Fibroblast of peridontal ligament (primary cell): Measurements from ENCODE around the gene SUPT20HL2.
"Not testable (repeated sequence)": the region's sequence is repeated elsewhere in the genome, so short reads cannot be mapped to it uniquely, and the experiment has no call there.

Experiments used
- DNase-seq: peaks from one replicate; pipeline ENCODE4 v3.0.0-alpha.2; 2010; ENCODE audit errors: extremely low read depth

Gene SUPT20HL2

DNA sequence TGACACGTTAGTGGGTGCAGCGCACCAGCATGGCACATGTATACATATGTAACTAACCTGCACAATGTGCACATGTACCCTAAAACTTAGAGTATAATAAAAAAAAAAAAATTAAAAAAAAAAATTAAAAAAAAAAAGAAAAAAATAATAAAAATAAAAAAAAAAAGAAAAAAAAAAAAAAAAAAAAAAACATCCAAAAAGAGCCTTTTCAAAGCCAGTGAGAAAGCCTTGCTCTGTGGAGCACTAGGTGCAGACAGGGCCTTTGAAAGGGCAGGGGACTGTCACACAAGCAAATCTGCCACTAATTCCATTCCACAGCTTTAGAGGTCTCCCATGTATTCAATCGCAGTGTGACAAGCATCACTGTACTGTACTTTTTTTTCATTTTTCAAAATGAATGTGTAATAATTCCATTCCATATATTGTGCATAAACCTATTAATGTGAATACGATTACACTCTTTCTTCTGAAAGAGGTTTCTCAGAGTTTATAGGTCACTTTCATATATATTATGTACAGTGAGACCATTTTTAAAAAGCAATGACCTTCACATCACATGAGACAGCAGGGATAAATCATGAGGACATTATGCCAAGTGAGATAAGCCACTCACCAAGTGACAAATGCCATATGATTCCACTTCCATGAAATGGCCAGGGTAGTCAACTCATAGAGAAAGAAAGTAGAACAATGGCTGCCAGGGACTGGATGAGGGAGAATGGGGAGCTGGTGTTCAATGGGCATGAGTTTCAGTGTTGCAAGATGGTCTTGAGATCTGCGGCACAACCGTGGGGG lies 4.1 kb downstream of the SUPT20HL2 start:
- not testable (repeated sequence) for DNase-seq

DNA sequence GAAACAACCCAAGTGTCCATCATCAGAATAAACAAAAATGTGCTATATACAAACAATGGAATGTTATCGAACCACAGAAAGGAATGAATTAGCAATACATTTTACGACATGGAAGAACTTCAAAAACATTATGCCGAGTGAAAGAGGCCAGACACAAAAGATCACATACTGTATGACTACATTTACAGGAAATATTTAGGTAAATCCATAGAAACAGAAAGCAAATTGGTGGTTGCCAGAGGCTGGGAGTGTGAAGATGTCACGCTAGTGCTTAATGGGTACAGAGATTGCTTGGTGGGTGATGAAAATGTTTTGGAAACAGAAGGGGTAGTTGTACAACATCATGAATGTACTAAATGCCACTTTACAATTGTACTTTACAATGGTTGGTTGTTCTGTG lies 5.1 kb downstream of the SUPT20HL2 start:
- not testable (repeated sequence) for DNase-seq

DNA sequence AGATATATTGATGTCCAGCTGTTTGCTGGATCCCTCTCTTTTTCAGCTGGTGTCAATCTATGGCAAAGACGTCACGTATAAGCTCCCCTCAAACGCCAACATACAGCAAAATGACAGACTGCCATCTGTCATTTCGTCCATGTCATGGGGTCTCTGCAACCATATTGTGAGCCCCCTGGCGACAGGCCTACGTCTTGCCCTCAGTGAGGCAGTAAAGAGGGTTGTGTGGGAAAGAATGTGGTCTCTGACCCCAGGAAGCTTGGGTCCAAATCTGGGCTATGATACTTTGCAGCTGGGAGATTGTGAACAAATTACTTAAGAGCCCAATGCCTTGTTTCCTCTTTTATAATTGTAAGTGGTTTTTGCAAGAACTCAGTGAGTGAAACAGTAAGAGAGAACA lies 7.4 kb downstream of the SUPT20HL2 start:
- DNase-seq, result no peak

DNA sequence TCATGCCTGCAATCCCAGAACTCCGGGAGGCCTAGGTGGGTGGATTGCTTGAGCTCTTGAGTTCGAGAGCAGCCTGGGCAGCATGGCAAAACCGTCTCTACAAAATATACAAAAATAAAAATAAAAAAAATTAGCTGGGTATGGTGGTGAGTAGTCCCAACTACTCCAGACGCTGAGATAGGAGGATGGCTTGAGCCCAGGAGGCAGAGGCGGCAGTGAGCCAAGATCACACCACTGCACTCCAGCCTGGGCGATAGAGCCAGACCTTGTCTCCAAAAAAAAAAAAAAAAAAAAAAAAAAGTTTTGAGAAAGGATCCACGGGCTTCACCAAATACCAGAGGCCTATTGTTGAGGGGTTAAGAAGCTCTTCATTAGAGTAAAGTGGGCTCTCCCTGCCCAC lies 8.0 kb downstream of the SUPT20HL2 start:
- no peak for DNase-seq

DNA sequence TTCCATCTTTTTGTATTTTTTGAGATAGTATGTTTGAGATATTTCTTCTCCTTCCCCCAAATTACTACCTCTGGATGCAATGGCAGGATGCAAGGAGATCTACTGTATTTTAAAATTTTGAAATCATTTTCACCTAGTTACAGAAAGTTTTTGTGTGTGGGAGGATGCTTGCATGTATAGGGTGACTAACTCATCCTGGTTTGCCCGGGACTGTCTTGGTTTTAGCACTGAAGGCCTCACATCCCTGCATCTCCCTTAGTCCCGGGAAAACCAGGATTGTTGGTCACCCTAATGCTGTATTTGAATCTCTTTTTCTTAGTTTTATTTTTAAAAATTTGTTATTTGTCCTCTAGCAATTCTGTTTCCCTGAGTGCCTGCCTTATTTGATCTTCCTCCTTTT lies 12.1 kb downstream of the SUPT20HL2 start:
- DNase-seq, result no peak

DNA sequence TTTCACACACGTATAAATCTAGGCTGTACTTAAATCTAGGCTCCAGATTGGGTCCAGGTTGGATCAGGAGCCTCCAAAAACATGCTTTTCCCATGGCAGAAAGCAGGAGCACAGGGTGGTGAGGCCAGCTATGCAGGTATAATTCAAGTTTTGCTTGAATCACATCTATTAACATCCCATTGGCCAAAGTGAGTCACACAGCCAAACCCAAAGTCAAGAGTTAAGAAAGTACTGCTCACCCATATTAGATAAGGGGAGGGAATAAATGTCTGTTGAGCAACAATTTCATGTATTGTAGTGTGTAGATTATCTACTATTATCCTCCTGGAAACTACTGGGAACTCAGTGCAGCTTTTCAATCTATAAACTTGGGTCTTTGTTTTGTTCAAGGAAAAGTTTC lies 12.8 kb downstream of the SUPT20HL2 start:
- no peak for DNase-seq

DNA sequence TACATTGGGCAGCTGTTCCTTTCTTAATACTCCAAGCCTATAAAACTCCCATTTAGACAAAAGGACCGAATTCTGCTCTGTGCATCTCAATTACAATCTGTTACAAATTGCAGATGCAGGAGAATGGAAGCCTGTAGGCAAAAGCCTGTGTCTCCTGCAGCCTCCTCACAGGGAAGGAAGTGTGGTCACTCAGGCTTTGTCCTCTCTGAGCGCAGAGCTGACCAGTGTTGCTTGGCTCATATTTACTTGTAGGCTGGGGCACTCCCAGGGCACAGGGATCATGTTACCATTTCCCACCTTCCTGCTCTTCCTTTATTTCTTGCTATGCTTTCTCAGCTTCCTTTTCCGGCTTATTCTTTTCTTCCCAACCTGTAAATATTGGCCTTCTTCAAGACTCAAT lies 15.7 kb downstream of the SUPT20HL2 start:
- peak; percentile 2 for DNase-seq

DNA sequence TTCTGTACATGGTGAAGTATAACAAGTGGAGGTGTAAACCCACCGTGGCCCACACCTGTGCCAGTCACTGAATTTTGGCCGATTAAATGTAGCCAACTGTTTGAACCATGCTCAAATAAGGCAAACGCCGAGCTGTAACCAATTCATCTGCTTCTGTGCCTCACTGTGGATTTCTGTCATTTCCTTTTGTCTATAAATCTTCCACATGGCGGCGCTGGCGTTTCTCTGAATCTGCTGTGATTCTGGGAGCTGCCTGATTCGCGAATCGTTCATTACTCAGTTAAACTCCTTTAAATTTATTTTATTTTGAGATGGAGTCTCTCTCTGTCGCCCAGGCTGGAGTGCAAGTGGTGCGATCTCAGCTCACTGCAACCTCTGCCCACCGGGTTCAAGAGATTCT lies 19.2 kb downstream of the SUPT20HL2 start:
- peak; percentile 8 for DNase-seq

DNA sequence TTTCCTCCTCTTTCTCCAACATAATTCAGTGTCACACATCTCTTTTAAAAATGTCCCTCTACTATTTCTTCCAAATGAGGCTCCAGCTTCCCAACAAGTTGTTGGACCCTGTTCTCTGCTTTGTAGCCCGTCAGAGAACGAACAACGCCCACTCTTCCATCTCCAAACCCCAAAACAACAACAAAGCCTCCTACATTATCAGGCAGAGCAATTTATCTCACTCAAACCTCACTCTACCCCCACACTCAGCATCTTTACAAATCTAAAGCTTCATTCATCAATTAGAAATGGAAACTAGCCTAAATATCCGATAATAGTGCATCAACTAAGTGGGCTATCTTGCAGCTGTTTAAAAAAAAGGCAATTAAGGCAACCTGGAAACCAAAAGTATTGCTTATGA lies 20.5 kb downstream of the SUPT20HL2 start:
- DNase-seq, result no peak

DNA sequence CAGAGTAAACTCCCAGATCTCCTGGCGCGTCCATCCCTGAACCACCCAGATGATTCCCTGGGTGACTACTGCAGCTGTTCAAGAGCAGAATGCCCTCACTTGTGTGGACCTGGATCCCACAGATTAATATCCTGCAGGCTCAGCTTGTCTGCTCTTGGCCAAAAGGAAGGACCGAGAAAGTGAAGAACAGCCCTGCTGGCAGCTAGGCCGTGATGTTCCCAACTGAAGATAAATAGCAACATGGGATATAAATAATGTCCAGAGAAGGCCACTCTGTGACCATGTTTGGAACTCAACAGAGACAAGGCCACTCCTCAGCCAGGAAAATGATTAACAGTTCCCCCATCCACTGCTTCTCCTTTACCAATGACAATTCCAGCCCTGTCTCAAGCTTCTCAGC lies 21.5 kb downstream of the SUPT20HL2 start:
- DNase-seq, result no peak

DNA sequence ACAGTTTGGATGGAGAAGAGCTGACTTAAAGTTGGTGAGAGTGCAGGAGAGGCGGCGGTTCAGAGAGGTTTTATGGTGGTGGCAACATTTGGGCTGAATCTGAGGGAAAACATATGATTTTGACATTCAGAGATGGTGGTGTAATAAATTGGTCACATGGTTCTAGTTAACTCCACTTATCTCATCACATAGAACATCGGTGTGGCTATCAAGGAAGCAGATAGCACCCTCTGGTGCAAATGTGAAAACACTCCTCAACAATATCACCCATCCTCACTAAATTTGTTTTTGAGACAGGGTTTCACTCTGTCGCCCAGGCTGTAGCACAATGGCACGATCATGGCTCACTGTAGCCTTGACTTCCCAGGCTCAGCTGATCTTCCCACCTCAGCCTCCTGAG lies 28.8 kb downstream of the SUPT20HL2 start:
- peak; percentile 71 for DNase-seq

DNA sequence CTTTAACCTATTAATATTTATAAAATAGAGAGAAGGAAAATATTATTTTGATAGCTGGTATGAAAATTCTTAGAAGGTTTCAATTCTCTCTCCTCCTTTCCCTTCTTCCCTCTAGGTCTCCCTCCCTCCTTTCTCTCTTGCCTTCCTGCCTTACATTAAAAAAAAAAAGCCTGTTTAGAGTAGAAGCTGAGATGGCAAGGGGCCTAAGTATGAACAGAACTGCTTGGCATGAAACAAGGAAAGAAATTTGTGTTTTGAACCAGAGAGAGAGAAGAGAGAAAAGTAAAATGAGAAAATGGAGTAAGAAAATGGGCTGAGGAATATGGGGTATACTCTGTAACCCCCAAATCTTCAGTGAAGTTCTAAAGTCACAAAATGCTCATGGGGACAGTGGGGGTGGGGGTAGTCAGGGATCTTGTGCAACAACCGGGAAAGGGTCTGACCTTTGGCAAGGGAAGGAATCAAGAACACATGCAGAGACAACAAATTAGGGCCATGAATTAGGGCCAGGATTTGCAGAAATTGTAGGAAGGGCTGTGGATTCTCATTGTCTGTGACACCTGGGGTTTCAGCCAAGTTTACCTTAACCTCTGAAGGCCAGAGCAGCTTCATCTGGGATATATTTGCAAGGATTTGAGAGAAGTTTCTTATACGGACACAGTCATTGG lies 30.6 kb downstream of the SUPT20HL2 start:
- peak; percentile 70 for DNase-seq

DNA sequence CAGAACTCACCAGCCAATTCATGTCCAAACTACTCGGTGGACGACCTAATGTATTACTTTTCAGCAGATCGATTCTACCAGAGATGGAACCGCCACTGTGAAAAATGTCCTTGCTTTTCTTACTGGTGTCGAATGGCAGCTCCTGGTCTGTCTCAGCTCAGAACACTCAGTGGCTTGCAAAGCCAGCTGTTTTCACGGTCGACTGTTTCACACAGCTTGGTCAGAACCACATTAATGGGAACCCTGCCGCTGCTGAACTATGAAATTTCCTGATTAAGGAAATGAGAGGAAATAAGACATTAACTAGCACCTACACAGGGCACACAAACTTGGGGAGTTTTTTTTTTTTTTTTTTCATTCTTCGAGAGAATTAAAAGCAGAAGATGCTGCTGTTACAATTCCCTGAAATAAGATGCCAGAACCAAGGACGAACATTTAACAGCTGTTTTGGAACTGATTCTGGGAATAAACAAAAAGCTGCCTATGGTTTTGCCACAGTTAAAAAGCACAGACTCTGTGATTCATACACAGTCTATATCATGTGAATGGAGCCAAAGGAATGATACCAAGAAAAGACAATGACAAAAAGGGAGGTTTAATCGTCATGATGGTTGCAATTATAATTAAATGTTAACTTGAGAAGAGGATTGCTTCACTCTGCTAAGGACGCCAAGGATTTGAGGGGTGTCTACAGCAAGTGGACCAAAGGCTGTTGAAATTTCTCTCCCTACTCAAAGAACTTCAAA lies 31.3 kb downstream of the SUPT20HL2 start:
- peak; percentile 87 for DNase-seq

DNA sequence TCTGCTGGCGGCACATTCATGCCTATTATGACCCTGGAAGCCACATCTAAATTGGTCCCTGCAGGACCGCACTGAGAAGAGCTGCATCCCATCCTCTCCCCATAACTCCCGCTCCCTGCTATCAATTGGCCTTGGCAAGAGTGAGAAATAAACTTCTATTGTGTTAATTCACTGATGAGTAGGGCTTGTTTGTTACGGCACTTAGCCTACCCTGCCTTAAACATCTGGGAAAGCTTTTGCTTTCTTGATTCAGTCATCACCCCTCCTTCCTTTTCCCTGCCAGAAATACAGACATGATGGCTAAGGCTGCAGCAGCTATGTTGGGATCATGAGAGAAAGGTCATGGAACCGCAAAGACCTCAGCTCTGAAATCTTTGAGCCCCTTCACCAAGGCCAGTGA lies 36.5 kb downstream of the SUPT20HL2 start:
- DNase-seq, result no peak

DNA sequence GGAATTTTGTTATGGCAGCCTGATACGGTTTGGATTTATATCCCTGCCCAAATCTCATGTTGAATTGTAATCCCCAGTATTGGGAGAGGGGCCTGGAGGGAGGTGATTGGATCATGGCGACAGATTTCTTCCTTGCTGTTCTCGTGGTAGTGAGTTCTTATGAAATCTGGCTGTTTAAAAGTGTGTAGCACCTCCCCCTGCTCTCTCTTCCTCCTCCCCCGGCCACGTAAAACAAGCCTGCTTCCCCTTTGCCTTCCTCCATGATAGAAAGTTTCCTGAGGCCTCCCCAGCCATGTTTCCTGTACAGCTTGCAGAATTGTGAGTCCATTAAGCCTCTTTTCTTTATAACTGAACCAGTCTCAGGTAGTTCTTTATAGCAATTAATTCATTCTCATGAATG lies 37.9 kb downstream of the SUPT20HL2 start:
- no peak for DNase-seq

DNA sequence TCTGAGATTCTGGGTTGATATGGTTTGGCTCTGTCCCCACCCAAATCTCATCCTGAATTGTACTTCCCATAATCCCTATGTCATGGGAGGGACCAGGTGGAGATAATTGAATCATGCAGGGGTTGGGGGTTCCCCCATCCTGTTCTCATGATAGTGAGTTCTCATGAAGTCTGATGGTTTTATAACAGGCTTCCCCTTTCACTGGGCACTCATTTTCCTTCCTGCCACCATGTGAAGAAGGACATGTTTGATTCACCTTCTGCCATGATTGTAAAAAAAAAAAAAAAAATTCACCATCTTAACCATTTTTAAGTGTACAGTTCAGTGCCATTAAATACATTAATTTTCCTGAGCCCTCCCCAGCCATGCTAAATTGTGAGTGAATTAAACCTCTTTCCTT lies 42.6 kb downstream of the SUPT20HL2 start:
- DNase-seq, result no peak

DNA sequence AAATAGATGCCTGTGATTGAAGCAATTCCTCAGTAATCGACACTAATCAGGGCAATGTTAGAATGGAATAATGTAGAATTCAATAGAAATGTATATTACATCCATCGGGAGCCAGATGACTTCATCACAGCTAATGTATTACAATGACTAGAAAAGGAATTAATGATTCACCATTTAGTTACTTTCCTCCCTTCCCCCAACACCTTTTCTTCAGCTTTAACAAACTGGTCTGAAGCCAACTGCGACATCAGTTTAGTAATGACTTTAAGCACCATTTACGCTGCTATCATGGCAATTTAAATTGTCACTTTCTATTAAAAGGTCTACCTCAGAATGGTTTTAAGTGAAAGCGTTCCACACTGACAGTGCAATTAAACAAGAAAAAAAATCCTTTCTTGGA lies 45.1 kb downstream of the SUPT20HL2 start:
- no peak for DNase-seq

DNA sequence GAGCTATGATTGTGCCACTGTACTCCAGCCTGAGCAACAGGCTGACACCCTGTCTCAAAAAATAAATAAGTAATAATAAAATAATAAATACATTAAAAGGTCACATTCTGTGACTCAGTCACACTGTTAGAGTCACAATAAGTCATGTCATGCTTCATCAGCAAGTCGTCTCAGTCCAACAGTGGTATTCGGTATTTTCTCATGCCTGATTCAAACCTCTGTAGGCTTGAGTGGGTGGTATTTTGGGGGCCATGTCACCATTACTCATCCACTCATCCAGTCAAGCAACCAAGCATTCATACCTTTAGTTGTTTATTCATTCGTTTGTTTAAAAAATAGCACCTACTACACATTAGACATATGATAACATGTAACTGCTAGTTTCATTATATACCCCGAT lies 46.9 kb downstream of the SUPT20HL2 start:
- DNase-seq, result no peak

DNA sequence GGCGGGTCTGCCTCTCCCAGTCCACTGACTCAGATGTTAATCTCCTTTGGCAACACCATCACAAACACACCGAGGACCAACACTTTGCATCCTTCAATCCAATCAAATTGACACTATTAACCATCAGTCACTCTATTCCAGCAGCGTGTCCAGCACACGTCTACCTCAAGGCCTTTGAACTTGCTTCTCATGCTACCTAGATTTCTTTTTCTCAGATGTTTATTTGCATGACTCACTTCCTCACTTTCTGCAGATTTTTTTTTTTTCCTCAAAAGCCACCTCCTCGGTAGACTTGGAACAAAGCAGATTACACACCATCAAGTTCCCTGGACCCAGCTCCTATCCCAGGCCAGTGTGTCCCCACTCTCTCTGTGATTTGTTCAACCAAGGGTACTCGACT lies 49.5 kb downstream of the SUPT20HL2 start:
- no peak for DNase-seq

DNA sequence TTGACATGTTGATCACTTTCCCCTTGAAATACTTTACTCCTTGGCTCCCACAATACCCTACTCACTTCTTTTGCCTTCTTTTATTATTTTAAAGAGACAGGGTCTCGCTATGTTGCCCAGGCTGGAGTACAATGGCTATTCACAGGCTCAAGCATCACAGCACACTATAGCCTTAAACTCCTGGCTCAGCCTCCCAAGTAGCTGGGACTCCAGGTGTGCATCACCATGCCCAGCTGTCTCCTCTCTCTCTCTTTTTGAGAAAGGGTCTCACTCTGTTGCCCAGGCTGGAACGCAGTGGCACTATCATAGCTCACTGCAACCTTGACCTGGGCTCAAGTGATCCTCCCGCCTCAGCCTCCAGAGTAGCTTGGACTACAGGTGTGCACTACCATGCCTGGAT lies 51.6 kb downstream of the SUPT20HL2 start:
- DNase-seq, result no peak
